HEK293T (cell line): Measurements from ENCODE around the gene NME5.
"Not testable (repeated sequence)": the region's sequence is repeated elsewhere in the genome, so short reads cannot be mapped to it uniquely, and the experiment has no call there.

Experiments
- CTCF ChIA-PET: fragments of 350-600 bp; formaldehyde crosslinking; extraction: SDS; loops from one replicate; lab custom pipeline; 2021; ENCODE audit warnings: antibody characterized with exemption, inconsistent platforms; lab: Yijun Ruan, JAX
- POLR2A ChIA-PET: fragments of 350-600 bp; formaldehyde crosslinking; extraction: SDS; loops from one replicate; lab custom pipeline; 2020; ENCODE audit warnings: antibody characterized with exemption, inconsistent platforms; lab: Yijun Ruan, JAX
- DNase-seq: peaks from one replicate; pipeline ENCODE4 v3.0.0; 2012; ENCODE audit warnings: mixed read lengths; ENCODE audit errors: extremely low spot score
- ARNT ChIP-seq: fragments of 450-650 bp; IDR thresholded peaks from 2 replicates; pipeline ENCODE4 v1.6.1; 2017; ENCODE audit warnings: mild to moderate bottlenecking
- BHLHE40 ChIP-seq: fragments of 450-650 bp; IDR thresholded peaks from 2 replicates; pipeline ENCODE4 v1.6.1; 2016; ENCODE audit warnings: mild to moderate bottlenecking, moderate library complexity, borderline replicate concordance
- CTBP1 ChIP-seq: fragments of 450-650 bp; IDR thresholded peaks from 2 replicates; pipeline ENCODE4 v1.6.1; 2016; ENCODE audit warnings: borderline replicate concordance
- ELF4 ChIP-seq: fragments of 450-650 bp; IDR thresholded peaks from 2 replicates; pipeline ENCODE4 v1.6.1; 2017; ENCODE audit warnings: antibody characterized with exemption
- FOXA1 ChIP-seq: fragments of 450-650 bp; IDR thresholded peaks from 2 replicates; pipeline ENCODE4 v1.6.1; 2016; ENCODE audit warnings: mild to moderate bottlenecking
- FOXK2 ChIP-seq: fragments of 450-650 bp; IDR thresholded peaks from 2 replicates; pipeline ENCODE4 v1.6.1; 2016; ENCODE audit warnings: mild to moderate bottlenecking
- FOXM1 ChIP-seq: fragments of 450-650 bp; IDR thresholded peaks from 2 replicates; pipeline ENCODE4 v1.6.1; 2017; ENCODE audit warnings: mild to moderate bottlenecking, borderline replicate concordance
- HDGF ChIP-seq: fragments of 450-650 bp; IDR thresholded peaks from 2 replicates; pipeline ENCODE4 v1.6.1; 2017; ENCODE audit warnings: antibody characterized with exemption, borderline replicate concordance
- L3MBTL2 ChIP-seq: fragments of 450-650 bp; conservative IDR thresholded peaks from 2 replicates; pipeline ENCODE4 v1.6.1; 2016; ENCODE audit warnings: mild to moderate bottlenecking
- LEF1 ChIP-seq: fragments of 450-650 bp; IDR thresholded peaks from 2 replicates; pipeline ENCODE4 v1.6.1; 2017; ENCODE audit warnings: mild to moderate bottlenecking, borderline replicate concordance
- NFRKB ChIP-seq: fragments of 450-650 bp; IDR thresholded peaks from 2 replicates; pipeline ENCODE4 v1.6.1; 2016; ENCODE audit warnings: mild to moderate bottlenecking, moderate library complexity
- PKNOX1 ChIP-seq: fragments of 450-650 bp; IDR thresholded peaks from 2 replicates; pipeline ENCODE4 v1.6.1; 2016
- SP1 ChIP-seq: fragments of 450-650 bp; IDR thresholded peaks from 2 replicates; pipeline ENCODE4 v1.6.1; 2017
- SUZ12 ChIP-seq: fragments of 450-650 bp; IDR thresholded peaks from 2 replicates; pipeline ENCODE4 v1.6.1; 2016; ENCODE audit warnings: mild to moderate bottlenecking
- TARDBP ChIP-seq: fragments of 450-650 bp; IDR thresholded peaks from 2 replicates; pipeline ENCODE4 v1.6.1; 2016
- ZNF384 ChIP-seq: fragments of 450-650 bp; IDR thresholded peaks from 2 replicates; pipeline ENCODE4 v1.6.1; 2016

NME5 gene

GRCh38 chr5:138169124-138169523 lies 29.9 kb upstream of the NME5 start:
- no peak for TF ChIP-seq HDGF
- TF ChIP-seq ARNT = no peak
- TF ChIP-seq FOXK2 = no peak
- no peak for TF ChIP-seq BHLHE40
- TF ChIP-seq SP1 = no peak
- TF ChIP-seq NFRKB = no peak
- no peak for TF ChIP-seq L3MBTL2
- TF ChIP-seq SUZ12 = no peak
- no peak for TF ChIP-seq LEF1
- no peak for TF ChIP-seq PKNOX1
- no peak for TF ChIP-seq TARDBP
- no peak for TF ChIP-seq CTBP1
- CTCF ChIA-PET = no interaction called here
- POLR2A ChIA-PET = no interaction called here
- no peak for DNase-seq

GRCh38 chr5:138163721-138164120 lies 24.5 kb upstream of the NME5 start:
- DNase-seq = no peak
- POLR2A ChIA-PET = interaction anchor here (0.6 to 1.4 kb wide), 2 partner anchors 49 to 120 kb away, joined by 3 to 4 read pairs; partner anchors contain the start of gene CDC23
- TF ChIP-seq CTBP1 (no peak), FOXA1 (no peak), HDGF (no peak), ARNT (no peak), FOXK2 (no peak), NFRKB (no peak), PKNOX1 (no peak), LEF1 (no peak)
- CTCF ChIA-PET = interaction anchor here (0.6 kb wide), 1 partner anchor 41 kb away, joined by 3 read pairs; no protein-coding TSS in a partner anchor

- ChIA-PET POLR2A (no interaction called here), CTCF (no interaction called here)
- DNase-seq = no peak
- TF ChIP-seq CTBP1 (no peak), LEF1 (no peak), FOXK2 (no peak), SUZ12 (no peak), PKNOX1 (no peak)
These were observed 21.5 kb upstream of the NME5 start for GRCh38 chr5:138160706-138161105.

GRCh38 chr5:138159666-138160065 lies 20.4 kb upstream of the NME5 start:
- DNase-seq = no peak
- TF ChIP-seq CTBP1 (no peak), ZNF384 (no peak), HDGF (no peak), TARDBP (no peak), L3MBTL2 (no peak), ELF4 (no peak), FOXA1 (no peak), LEF1 (no peak), ARNT (no peak), NFRKB (no peak), FOXM1 (no peak), SP1 (no peak), FOXK2 (no peak), SUZ12 (no peak)
- CTCF ChIA-PET = no interaction called here
- POLR2A ChIA-PET = no interaction called here

- ChIA-PET CTCF (interaction anchor here (0.7 kb wide), 1 partner anchor 118 kb away, joined by 3 read pairs; no protein-coding TSS in a partner anchor), POLR2A (interaction anchor here (0.6 kb wide), 1 partner anchor 20 kb away, joined by 3 read pairs; no protein-coding TSS in a partner anchor)
- TF ChIP-seq NFRKB (no peak), TARDBP (no peak), FOXM1 (no peak), BHLHE40 (no peak), ZNF384 (no peak), PKNOX1 (no peak), HDGF (no peak), SP1 (no peak), ELF4 (no peak), L3MBTL2 (no peak), LEF1 (no peak), FOXA1 (no peak), SUZ12 (no peak), CTBP1 (no peak), FOXK2 (no peak), ARNT (no peak)
- DNase-seq = no peak
These were observed 18.4 kb upstream of the NME5 start for GRCh38 chr5:138157626-138158025.

- DNase-seq, POLR2A ChIA-PET, CTCF ChIA-PET: not testable (repeated sequence)
These were observed 16.7 kb upstream of the NME5 start for GRCh38 chr5:138155977-138156376.
